Measurements from ENCODE around the gene PODXL2. TPM values are rescaled to one million over a fixed set of nuclear protein-coding genes. Genes with fewer than 3 reads are reported as not detected.

PODXL2 gene
- total RNA-seq, 2 experiments from 2014 or later: 4.0 to 4.2 TPM

DNA sequence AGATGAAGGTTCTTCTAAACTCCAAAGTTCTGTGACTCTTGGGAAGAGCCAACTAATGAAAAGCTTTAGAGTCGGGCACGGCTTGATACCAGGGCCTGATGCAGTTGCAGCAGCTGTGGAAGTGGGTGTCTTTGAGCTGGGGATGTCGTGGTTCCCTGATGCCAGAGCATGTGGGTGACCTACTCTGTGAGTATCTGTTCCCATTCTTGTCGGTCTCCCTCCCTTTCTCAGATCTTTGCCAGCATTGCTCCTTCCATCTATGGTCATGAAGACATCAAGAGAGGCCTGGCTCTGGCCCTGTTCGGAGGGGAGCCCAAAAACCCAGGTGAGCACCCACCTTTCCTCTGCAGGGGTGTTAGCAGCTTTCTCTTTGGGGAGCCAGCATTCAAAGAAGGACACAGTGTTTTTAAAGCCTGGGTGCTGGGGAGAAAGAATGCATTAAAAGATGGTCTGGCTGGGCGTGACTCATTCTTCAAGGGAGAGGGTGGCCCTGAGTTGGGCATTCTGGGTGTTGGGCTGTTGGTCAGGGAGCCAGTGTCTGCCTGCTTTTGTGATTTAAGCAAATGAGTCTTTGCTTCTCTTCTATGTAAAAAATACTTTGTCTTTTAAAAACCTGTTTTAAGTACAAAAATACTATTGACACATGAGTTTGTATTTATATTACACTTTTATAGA, 13.2 kb upstream of the PODXL2 start:
- Histone ChIP-seq H3K36me3 (ENCODE audit: insufficient read depth, low read length) (peaks cover 25% of the 10 kb centered on the region), H3K9me3 (ENCODE audit: control insufficient read depth in 1 of 2, insufficient read depth in 1 of 2, low read length in 2 of 2) (no peaks in the 10 kb centered on the region), H3K27ac (ENCODE audit: low read depth in 1 of 2, low read length in 2 of 2) (no peak overlapping the region), H3K27me3 (ENCODE audit: control insufficient read depth in 1 of 2, insufficient read depth in 2 of 2, low read length in 2 of 2) (no peaks in the 10 kb centered on the region), H3K4me1 (ENCODE audit: insufficient read depth, low read length) (no peaks in the 10 kb centered on the region), H3K4me3 (ENCODE audit: low read length) (no peak overlapping the region)
- DNase-seq (no peak), ATAC-seq (ENCODE audit: poor library complexity) (no peak)
- intact Hi-C loops (cut with DNase I, micrococcal nuclease): no loop called here
- no peak overlapping the region for H3K27ac Mint-ChIP-seq
- ChIA-PET POLR2A (no interaction called here), CTCF (no interaction called here)
- H3K9me3 Mint-ChIP-seq: no peaks in the 10 kb centered on the region
- H3K4me3 Mint-ChIP-seq: no peak overlapping the region
- peaks cover 60% of the 10 kb centered on the region for H3K36me3 Mint-ChIP-seq (ENCODE audit: low read depth)
- TF ChIP-seq, protein P1, sequence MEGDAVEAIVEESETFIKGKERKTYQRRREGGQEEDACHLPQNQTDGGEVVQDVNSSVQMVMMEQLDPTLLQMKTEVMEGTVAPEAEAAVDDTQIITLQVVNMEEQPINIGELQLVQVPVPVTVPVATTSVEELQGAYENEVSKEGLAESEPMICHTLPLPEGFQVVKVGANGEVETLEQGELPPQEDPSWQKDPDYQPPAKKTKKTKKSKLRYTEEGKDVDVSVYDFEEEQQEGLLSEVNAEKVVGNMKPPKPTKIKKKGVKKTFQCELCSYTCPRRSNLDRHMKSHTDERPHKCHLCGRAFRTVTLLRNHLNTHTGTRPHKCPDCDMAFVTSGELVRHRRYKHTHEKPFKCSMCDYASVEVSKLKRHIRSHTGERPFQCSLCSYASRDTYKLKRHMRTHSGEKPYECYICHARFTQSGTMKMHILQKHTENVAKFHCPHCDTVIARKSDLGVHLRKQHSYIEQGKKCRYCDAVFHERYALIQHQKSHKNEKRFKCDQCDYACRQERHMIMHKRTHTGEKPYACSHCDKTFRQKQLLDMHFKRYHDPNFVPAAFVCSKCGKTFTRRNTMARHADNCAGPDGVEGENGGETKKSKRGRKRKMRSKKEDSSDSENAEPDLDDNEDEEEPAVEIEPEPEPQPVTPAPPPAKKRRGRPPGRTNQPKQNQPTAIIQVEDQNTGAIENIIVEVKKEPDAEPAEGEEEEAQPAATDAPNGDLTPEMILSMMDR (IDR thresholded peaks at IDR 0.05): no peak
- no peaks in the 10 kb centered on the region for H3K27me3 Mint-ChIP-seq
- no peaks in the 10 kb centered on the region for H3K4me1 Mint-ChIP-seq (ENCODE audit: low read depth)

DNA sequence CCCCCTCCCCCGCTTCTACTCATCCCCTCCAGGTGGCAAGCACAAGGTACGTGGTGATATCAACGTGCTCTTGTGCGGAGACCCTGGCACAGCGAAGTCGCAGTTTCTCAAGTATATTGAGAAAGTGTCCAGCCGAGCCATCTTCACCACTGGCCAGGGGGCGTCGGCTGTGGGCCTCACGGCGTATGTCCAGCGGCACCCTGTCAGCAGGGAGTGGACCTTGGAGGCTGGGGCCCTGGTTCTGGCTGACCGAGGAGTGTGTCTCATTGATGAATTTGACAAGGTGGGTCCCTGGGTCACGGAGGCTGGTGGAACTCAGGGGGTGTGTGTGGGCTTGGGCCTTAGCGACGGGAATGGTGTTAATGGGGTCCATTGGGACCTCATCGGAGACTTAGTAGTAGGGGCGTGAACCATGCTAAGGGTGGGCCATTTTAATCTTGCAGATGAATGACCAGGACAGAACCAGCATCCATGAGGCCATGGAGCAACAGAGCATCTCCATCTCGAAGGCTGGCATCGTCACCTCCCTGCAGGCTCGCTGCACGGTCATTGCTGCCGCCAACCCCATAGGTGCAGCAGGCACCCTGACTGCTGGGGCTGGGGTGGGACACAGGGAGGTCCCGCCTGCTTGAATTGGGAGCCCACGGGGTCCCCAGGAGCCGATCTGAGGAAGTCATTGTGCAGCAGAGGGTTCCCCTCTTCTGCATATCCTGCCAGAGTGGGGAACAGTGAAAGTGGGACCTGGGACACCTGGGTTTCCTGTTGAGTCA, 12.0 kb upstream of the PODXL2 start:
- Mint-ChIP-seq H3K27ac (no peak overlapping the region), H3K4me3 (no peak overlapping the region), H3K9me3 (no peaks in the 10 kb centered on the region), H3K36me3 (ENCODE audit: low read depth) (peaks cover 68% of the 10 kb centered on the region), H3K4me1 (ENCODE audit: low read depth) (no peaks in the 10 kb centered on the region), H3K27me3 (no peaks in the 10 kb centered on the region)
- TF ChIP-seq, protein P1 (IDR thresholded peaks at IDR 0.05): no peak
- Histone ChIP-seq H3K27ac (ENCODE audit: low read depth in 1 of 2, low read length in 2 of 2) (no peak overlapping the region), H3K4me1 (ENCODE audit: insufficient read depth, low read length) (no peaks in the 10 kb centered on the region), H3K27me3 (ENCODE audit: control insufficient read depth in 1 of 2, insufficient read depth in 2 of 2, low read length in 2 of 2) (no peaks in the 10 kb centered on the region), H3K36me3 (ENCODE audit: insufficient read depth, low read length) (peaks cover 23% of the 10 kb centered on the region), H3K4me3 (ENCODE audit: low read length) (no peak overlapping the region), H3K9me3 (ENCODE audit: control insufficient read depth in 1 of 2, insufficient read depth in 1 of 2, low read length in 2 of 2) (no peaks in the 10 kb centered on the region)
- CTCF ChIA-PET: no interaction called here
- DNase-seq: no peak
- POLR2A ChIA-PET: no interaction called here
- no peak for ATAC-seq (ENCODE audit: poor library complexity)
- intact Hi-C loops (cut with DNase I, micrococcal nuclease): no loop called here

DNA sequence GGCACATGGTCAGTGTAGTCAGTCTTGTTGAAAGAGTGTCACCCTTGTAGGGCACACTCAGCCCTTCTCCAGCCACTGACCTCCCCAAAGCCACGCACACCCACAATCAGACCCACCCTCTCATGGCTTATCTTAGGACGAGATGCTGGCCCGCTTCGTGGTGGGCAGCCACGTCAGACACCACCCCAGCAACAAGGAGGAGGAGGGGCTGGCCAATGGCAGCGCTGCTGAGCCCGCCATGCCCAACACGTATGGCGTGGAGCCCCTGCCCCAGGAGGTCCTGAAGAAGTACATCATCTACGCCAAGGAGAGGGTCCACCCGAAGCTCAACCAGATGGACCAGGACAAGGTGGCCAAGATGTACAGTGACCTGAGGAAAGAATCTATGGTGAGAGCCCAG, 10.1 kb upstream of the PODXL2 start:
- intact Hi-C loops (cut with DNase I, micrococcal nuclease): no loop called here
- H3K4me3 Mint-ChIP-seq: no peak overlapping the region
- no peaks in the 10 kb centered on the region for H3K4me1 ChIP-seq (ENCODE audit: insufficient read depth, low read length)
- H3K27me3 Mint-ChIP-seq: no peaks in the 10 kb centered on the region
- H3K27me3 ChIP-seq (ENCODE audit: control insufficient read depth in 1 of 2, insufficient read depth in 2 of 2, low read length in 2 of 2): no peaks in the 10 kb centered on the region
- no peak overlapping the region for H3K4me3 ChIP-seq (ENCODE audit: low read length)
- POLR2A ChIA-PET: no interaction called here
- ATAC-seq (ENCODE audit: poor library complexity) (no peak), DNase-seq (no peak)
- TF ChIP-seq, protein P1 (IDR thresholded peaks at IDR 0.05): no peak
- H3K27ac ChIP-seq (ENCODE audit: low read depth in 1 of 2, low read length in 2 of 2): no peak overlapping the region
- CTCF ChIA-PET: no interaction called here
- peaks cover 23% of the 10 kb centered on the region for H3K36me3 ChIP-seq (ENCODE audit: insufficient read depth, low read length)
- H3K27ac Mint-ChIP-seq: no peak overlapping the region
- H3K36me3 Mint-ChIP-seq (ENCODE audit: low read depth): peaks cover 63% of the 10 kb centered on the region
- H3K9me3 ChIP-seq (ENCODE audit: control insufficient read depth in 1 of 2, insufficient read depth in 1 of 2, low read length in 2 of 2): no peaks in the 10 kb centered on the region
- H3K9me3 Mint-ChIP-seq: no peaks in the 10 kb centered on the region
- H3K4me1 Mint-ChIP-seq (ENCODE audit: low read depth): no peaks in the 10 kb centered on the region

All from CD4-positive, alpha-beta T cell (primary cell).